ENCODE data around the gene PRAMEF5.
"Not testable (repeated sequence)": the region's sequence is repeated elsewhere in the genome, so short reads cannot be mapped to it uniquely, and the experiment has no call there.

Gene PRAMEF5

GRCh38 chr1:13231061-13231750 is 22.8 kb upstream of the PRAMEF5 start:
- not testable (repeated sequence) for H3K36me3 ChIP-seq (ENCODE audit: control insufficient read depth, insufficient read depth, low read length); H3K27ac ChIP-seq (ENCODE audit: low read depth, low read length, severe bottlenecking); H3K4me3 ChIP-seq (ENCODE audit: extremely low read depth, insufficient read depth, low read length, poor library complexity, severe bottlenecking); H3K4me1 ChIP-seq (ENCODE audit: control insufficient read depth, insufficient read depth, low read length, poor library complexity, severe bottlenecking)
- H3K9me3 ChIP-seq (ENCODE audit: control insufficient read depth, low read length): peaks cover 64% of the 10 kb centered on the region
- 69 to 82% methylated on average over 6 of the region's 7 CpGs for whole genome bisulfite sequencing, 2 experiments (ENCODE audit: insufficient coverage in 2 of 2)

- no CpG with 5 or more reads among the region's 2 CpGs for WGBS, 2 experiments (ENCODE audit: insufficient coverage in 2 of 2)
- H3K36me3 ChIP-seq (ENCODE audit: control insufficient read depth, insufficient read depth, low read length); H3K4me1 ChIP-seq (ENCODE audit: control insufficient read depth, insufficient read depth, low read length, poor library complexity, severe bottlenecking); H3K27ac ChIP-seq (ENCODE audit: low read depth, low read length, severe bottlenecking); H3K4me3 ChIP-seq (ENCODE audit: extremely low read depth, insufficient read depth, low read length, poor library complexity, severe bottlenecking): not testable (repeated sequence)
- H3K9me3 ChIP-seq (ENCODE audit: control insufficient read depth, low read length): peaks cover 58% of the 10 kb centered on the region
Measured at GRCh38 chr1:13232056-13232455, 21.9 kb upstream of the PRAMEF5 start.

DNA sequence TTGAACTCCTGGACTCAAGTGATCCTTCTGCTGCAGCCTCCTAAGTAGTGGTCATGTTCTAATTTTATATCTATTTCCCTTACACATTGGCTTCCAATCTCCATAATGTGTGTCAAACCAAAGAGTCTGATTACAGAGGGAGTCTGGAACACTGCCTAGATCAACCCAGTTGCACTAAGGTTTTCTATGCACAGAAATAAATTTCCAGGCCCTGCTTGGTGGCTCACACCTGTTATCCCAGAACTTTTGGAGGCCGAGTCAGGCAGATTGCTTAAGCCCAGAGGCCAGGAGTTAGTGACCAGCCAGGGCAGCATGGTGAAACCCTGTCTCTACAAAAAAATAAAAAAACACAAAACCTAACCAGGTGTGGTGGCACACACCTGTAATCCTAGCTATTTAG is 19.9 kb upstream of the PRAMEF5 start:
- WGBS, 2 experiments (ENCODE audit: insufficient coverage in 2 of 2): 33 to 44% methylated on average over 1 of the region's 1 CpG
- not testable (repeated sequence) for H3K4me1 ChIP-seq (ENCODE audit: control insufficient read depth, insufficient read depth, low read length, poor library complexity, severe bottlenecking); H3K27ac ChIP-seq (ENCODE audit: low read depth, low read length, severe bottlenecking); H3K4me3 ChIP-seq (ENCODE audit: extremely low read depth, insufficient read depth, low read length, poor library complexity, severe bottlenecking); H3K36me3 ChIP-seq (ENCODE audit: control insufficient read depth, insufficient read depth, low read length)
- H3K9me3 ChIP-seq (ENCODE audit: control insufficient read depth, low read length): peaks cover 49% of the 10 kb centered on the region

DNA sequence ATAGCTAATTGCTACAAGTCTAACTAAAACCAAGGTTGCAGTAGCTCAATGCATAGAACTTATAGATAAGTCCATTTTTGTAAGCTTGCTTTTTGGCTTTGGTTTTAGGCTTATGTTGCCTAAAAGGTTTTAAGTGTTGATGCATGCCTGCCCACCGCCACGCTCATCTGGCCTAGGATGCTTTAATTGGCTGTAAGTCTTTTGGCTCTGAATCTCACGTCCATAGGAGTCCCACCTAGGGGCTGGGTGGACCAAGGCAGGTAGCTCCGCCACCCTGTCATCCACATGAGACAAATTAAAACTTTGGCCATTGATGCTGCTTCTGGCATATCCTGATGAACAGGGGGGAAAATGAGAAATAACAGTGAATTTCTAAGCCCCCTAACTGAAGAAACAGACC is 16.4 kb upstream of the PRAMEF5 start:
- WGBS, 2 experiments (ENCODE audit: insufficient coverage in 2 of 2): 67% methylated on average over 4 of the region's 4 CpGs; no CpG with 5 or more reads in 1 of the 2 experiments
- H3K9me3 ChIP-seq (ENCODE audit: control insufficient read depth, low read length): peaks cover 46% of the 10 kb centered on the region
- H3K36me3 ChIP-seq (ENCODE audit: control insufficient read depth, insufficient read depth, low read length); H3K4me1 ChIP-seq (ENCODE audit: control insufficient read depth, insufficient read depth, low read length, poor library complexity, severe bottlenecking); H3K4me3 ChIP-seq (ENCODE audit: extremely low read depth, insufficient read depth, low read length, poor library complexity, severe bottlenecking); H3K27ac ChIP-seq (ENCODE audit: low read depth, low read length, severe bottlenecking): not testable (repeated sequence)

- 79 to 83% methylated on average over 4 of the region's 4 CpGs for WGBS, 2 experiments (ENCODE audit: insufficient coverage in 2 of 2)
- not testable (repeated sequence) for H3K27ac ChIP-seq (ENCODE audit: low read depth, low read length, severe bottlenecking); H3K4me1 ChIP-seq (ENCODE audit: control insufficient read depth, insufficient read depth, low read length, poor library complexity, severe bottlenecking)
Measured at GRCh38 chr1:13239633-13240032, 14.4 kb upstream of the PRAMEF5 start.

DNA sequence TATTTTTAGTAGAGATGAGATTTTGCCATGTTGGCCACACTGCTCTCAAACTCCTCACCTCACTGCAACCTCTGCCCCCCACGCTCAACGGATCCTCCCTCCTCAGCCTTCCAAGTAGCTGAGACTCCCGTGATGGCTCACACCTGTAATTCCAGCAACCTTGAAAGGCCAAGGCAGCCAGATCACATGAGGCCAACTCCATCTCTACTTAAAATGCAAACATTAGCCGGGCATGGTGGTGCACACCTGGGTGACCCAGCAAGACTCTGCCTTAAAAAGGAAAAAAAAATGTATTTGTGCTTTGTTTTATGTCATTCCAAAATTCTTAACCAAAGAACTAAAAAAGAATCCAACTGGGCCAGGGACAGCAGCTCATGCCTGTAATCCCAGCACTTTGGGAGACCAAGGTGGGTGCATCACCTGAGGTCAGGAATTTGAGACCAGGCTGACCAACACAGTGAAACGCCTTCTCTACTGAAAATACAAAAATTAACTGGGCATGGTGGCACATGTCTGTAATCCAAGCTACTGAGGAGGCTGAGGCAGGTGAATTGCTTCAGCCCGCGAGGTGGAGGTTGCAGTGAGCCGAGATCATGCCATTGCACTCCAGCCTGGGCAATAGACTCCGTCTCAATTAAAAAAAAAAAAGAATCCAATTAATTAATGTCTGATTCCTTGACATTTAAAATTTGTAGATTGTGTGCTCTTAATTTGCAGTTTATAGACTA is 10.3 kb upstream of the PRAMEF5 start:
- H3K9me3 ChIP-seq (ENCODE audit: control insufficient read depth, low read length): peaks cover 43% of the 10 kb centered on the region
- not testable (repeated sequence) for H3K27ac ChIP-seq (ENCODE audit: low read depth, low read length, severe bottlenecking); H3K4me1 ChIP-seq (ENCODE audit: control insufficient read depth, insufficient read depth, low read length, poor library complexity, severe bottlenecking); H3K4me3 ChIP-seq (ENCODE audit: extremely low read depth, insufficient read depth, low read length, poor library complexity, severe bottlenecking); H3K36me3 ChIP-seq (ENCODE audit: control insufficient read depth, insufficient read depth, low read length)
- WGBS, 2 experiments (ENCODE audit: insufficient coverage in 2 of 2): 70 to 85% methylated on average over 5 to 6 of the region's 9 CpGs

More at GRCh38 chr1:13239633-13240032, 14.4 kb upstream of the PRAMEF5 start:
- H3K9me3 ChIP-seq (ENCODE audit: control insufficient read depth, low read length): peaks cover 40% of the 10 kb centered on the region
- H3K36me3 ChIP-seq (ENCODE audit: control insufficient read depth, insufficient read depth, low read length); H3K4me3 ChIP-seq (ENCODE audit: extremely low read depth, insufficient read depth, low read length, poor library complexity, severe bottlenecking): not testable (repeated sequence)

- not testable (repeated sequence) for H3K4me3 ChIP-seq (ENCODE audit: extremely low read depth, insufficient read depth, low read length, poor library complexity, severe bottlenecking); H3K27ac ChIP-seq (ENCODE audit: low read depth, low read length, severe bottlenecking); H3K4me1 ChIP-seq (ENCODE audit: control insufficient read depth, insufficient read depth, low read length, poor library complexity, severe bottlenecking); H3K36me3 ChIP-seq (ENCODE audit: control insufficient read depth, insufficient read depth, low read length)
- peaks cover 43% of the 10 kb centered on the region for H3K9me3 ChIP-seq (ENCODE audit: control insufficient read depth, low read length)
- WGBS, 2 experiments (ENCODE audit: insufficient coverage in 2 of 2): 46 to 47% methylated on average over 5 of the region's 5 CpGs
Measured at GRCh38 chr1:13245841-13246553, 8.0 kb upstream of the PRAMEF5 start.

- H3K27ac ChIP-seq (ENCODE audit: low read depth, low read length, severe bottlenecking); H3K4me1 ChIP-seq (ENCODE audit: control insufficient read depth, insufficient read depth, low read length, poor library complexity, severe bottlenecking); H3K36me3 ChIP-seq (ENCODE audit: control insufficient read depth, insufficient read depth, low read length); H3K4me3 ChIP-seq (ENCODE audit: extremely low read depth, insufficient read depth, low read length, poor library complexity, severe bottlenecking): not testable (repeated sequence)
- WGBS, 2 experiments (ENCODE audit: insufficient coverage in 2 of 2): 62 to 76% methylated on average over 2 of the region's 2 CpGs
- peaks cover 40% of the 10 kb centered on the region for H3K9me3 ChIP-seq (ENCODE audit: control insufficient read depth, low read length)
Measured at GRCh38 chr1:13246554-13246871, 7.5 kb upstream of the PRAMEF5 start.

GRCh38 chr1:13247122-13247521 is 6.9 kb upstream of the PRAMEF5 start:
- peaks cover 34% of the 10 kb centered on the region for H3K9me3 ChIP-seq (ENCODE audit: control insufficient read depth, low read length)
- H3K36me3 ChIP-seq (ENCODE audit: control insufficient read depth, insufficient read depth, low read length); H3K4me1 ChIP-seq (ENCODE audit: control insufficient read depth, insufficient read depth, low read length, poor library complexity, severe bottlenecking); H3K4me3 ChIP-seq (ENCODE audit: extremely low read depth, insufficient read depth, low read length, poor library complexity, severe bottlenecking); H3K27ac ChIP-seq (ENCODE audit: low read depth, low read length, severe bottlenecking): not testable (repeated sequence)
- WGBS, 2 experiments (ENCODE audit: insufficient coverage in 2 of 2): 44 to 67% methylated on average over 3 to 5 of the region's 7 CpGs

- not testable (repeated sequence) for H3K36me3 ChIP-seq (ENCODE audit: control insufficient read depth, insufficient read depth, low read length); H3K27ac ChIP-seq (ENCODE audit: low read depth, low read length, severe bottlenecking); H3K4me1 ChIP-seq (ENCODE audit: control insufficient read depth, insufficient read depth, low read length, poor library complexity, severe bottlenecking); H3K4me3 ChIP-seq (ENCODE audit: extremely low read depth, insufficient read depth, low read length, poor library complexity, severe bottlenecking); H3K9me3 ChIP-seq (ENCODE audit: control insufficient read depth, low read length)
- WGBS, 2 experiments (ENCODE audit: insufficient coverage in 2 of 2): no CpG with 5 or more reads among the region's 3 CpGs
Measured at GRCh38 chr1:13265124-13265523, 11.1 kb downstream of the PRAMEF5 start.

DNA sequence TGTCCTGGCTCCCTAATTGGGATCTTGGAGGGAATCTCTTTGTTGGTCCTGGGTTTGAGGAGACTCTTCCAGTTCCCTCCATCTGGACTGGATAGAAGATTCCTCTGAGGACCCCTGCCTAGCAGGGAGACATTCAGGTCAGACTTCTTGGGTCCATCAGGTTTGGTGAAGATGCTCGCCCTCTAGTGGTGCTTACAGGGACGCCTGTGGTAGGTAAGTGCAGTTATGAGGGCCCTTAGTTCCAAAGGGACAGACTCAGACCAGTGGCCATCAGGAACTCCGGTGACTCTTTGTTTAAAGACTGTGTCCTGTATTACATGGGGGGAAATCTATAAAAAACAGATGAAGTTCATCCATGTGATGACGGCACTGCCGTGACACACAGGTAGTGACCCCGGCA is 23.0 kb downstream of the PRAMEF5 start:
- H3K4me3 ChIP-seq (ENCODE audit: extremely low read depth, insufficient read depth, low read length, poor library complexity, severe bottlenecking); H3K4me1 ChIP-seq (ENCODE audit: control insufficient read depth, insufficient read depth, low read length, poor library complexity, severe bottlenecking); H3K36me3 ChIP-seq (ENCODE audit: control insufficient read depth, insufficient read depth, low read length); H3K9me3 ChIP-seq (ENCODE audit: control insufficient read depth, low read length); H3K27ac ChIP-seq (ENCODE audit: low read depth, low read length, severe bottlenecking): not testable (repeated sequence)
- WGBS, 2 experiments (ENCODE audit: insufficient coverage in 2 of 2): no CpG with 5 or more reads among the region's 6 CpGs

All from mesodermal cell (in vitro differentiated cells).